Activated gamma-delta T cell treated with Interleukin-2 at 50 U/mL for 16 hours (primary cell): ENCODE data around the gene TRIML2.
"Not testable (repeated sequence)": the region's sequence is repeated elsewhere in the genome, so short reads cannot be mapped to it uniquely, and the experiment has no call there.

ENCODE experiments used
- DNase-seq: peaks from one replicate; pipeline ENCODE4 v3.0.0-alpha.2; 2020

The TRIML2 gene

DNA sequence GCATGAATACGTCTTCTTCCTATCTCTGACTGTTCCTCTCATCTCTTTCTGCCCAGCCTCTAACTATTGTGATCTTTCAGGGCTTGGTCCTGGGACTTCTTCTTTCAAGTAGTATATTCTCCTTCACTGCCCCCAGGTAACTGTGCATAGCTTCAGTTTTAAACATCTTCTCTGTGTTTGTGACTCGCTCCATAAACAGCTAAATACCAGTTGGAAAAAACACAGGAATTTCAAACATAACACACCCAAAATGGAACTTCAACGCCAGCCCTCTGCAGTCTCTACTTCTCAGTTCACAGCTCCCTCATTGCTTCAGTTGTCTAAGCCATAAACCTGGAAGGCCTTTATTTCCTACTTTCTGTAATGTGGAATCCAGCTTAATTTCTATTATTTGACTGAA, 16.6 kb downstream of the TRIML2 start:
- no peak for DNase-seq

DNA sequence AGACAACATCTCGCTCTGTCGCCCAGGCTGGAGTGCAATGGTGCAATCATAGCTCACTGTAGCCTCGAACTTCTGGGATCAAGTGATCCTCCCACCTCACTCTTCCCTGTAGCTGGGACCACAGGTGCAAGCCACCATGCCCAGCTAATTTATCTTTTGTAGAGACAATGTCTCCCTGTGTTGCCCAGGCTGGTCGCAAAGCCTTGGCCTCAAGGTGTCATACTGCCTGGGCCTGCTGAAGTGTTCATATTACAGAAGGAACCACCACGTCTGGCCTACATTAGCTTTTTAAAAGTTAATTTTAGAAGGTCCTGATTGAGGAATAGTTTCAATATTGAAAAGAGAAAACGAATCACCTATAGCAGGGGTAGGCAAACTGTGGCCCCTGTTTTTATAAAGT, 22.5 kb downstream of the TRIML2 start:
- DNase-seq = no peak

DNA sequence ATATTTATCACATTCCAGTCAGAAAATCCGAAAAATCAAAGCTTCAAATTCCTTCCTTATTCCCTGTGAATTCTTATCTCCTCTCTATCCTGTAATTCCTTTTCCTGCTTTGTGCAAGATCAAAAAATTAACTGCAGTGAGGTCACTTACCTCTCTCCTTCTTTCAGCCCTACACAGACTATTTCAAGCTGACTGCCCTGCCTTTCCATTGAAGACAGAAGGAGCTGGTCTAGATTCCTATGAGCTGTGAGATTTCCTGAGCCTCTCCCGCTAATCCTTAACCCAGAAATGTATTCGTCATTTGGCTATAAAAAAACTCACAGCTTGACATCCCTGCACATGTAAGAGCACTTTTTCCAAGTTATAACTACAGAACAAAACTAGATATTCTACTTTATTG, 26.6 kb downstream of the TRIML2 start:
- no peak for DNase-seq

DNA sequence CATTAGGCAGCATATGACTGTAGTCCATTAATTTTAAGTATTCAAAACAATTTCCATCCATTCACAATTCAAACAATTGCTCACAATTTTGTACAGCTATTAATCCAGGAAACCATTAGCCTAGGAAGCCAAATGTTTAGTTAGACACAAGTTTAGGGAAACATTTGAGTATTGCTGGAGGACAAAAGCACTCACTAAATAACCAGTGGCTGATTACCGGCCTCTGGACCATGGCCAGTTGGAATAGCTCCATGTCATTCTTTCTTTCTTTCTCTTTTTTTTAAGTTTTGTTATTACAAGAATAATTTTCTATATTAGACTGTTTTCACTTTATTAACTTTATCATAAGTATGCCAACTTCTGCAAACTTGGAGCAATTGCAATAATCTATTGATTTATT, 31.3 kb downstream of the TRIML2 start:
- no peak for DNase-seq

GRCh38 chr4:188076169-188076568, 33.2 kb downstream of the TRIML2 start:
- no peak for DNase-seq

- DNase-seq = no peak
Measured at GRCh38 chr4:188061083-188061482, 48.3 kb downstream of the TRIML2 start.

- no peak for DNase-seq
Measured at GRCh38 chr4:188053302-188053701, 56.1 kb downstream of the TRIML2 start.

GRCh38 chr4:188046657-188047056, 62.7 kb downstream of the TRIML2 start:
- no peak for DNase-seq

GRCh38 chr4:188045461-188045860, 63.9 kb downstream of the TRIML2 start:
- not testable (repeated sequence) for DNase-seq

- DNase-seq = no peak
Measured at GRCh38 chr4:188043154-188043553, 66.2 kb downstream of the TRIML2 start.

- DNase-seq = no peak
Measured at GRCh38 chr4:188042191-188042590, 67.2 kb downstream of the TRIML2 start.

GRCh38 chr4:188041721-188042120, 67.7 kb downstream of the TRIML2 start:
- no peak for DNase-seq
